Ascending aorta (tissue), 2 donors: ENCODE measurements around the gene LEFTY1. TPM values are rescaled to one million over a fixed set of nuclear protein-coding genes. Genes with fewer than 3 reads are reported as not detected.
"Not testable (repeated sequence)": the region's sequence is repeated elsewhere in the genome, so short reads cannot be mapped to it uniquely, and the experiment has no call there.

Experiments used
- DNase-seq, 2 donors: peaks; one replicate each; pipeline ENCODE4 v3.0.0-alpha.2; 2019; ENCODE audit warnings: low spot score in 2 of 2
- H3K27ac ChIP-seq, 2 donors: fragments of 200-600 bp; sonication (generic); one replicate each; pipeline ENCODE4 v1.5.1; 2016 to 2017; ENCODE audit warnings: mild to moderate bottlenecking in 1 of 2
- H3K27me3 ChIP-seq: fragments of 200-600 bp; sonication (generic); one replicate; pipeline ENCODE4 v1.5.1; 2017
- H3K36me3 ChIP-seq, 2 donors: fragments of 200-600 bp; sonication (generic); one replicate each; pipeline ENCODE4 v1.5.1; 2016
- H3K4me1 ChIP-seq, 2 donors: fragments of 200-600 bp; sonication (generic); one replicate each; pipeline ENCODE4 v1.5.1; 2016 to 2017; ENCODE audit warnings: mild to moderate bottlenecking in 1 of 2
- H3K4me3 ChIP-seq, 2 donors: fragments of 200-600 bp; sonication (generic); one replicate each; pipeline ENCODE4 v1.5.1; 2016 to 2017; ENCODE audit warnings: mild to moderate bottlenecking in 1 of 2
- H3K9me3 ChIP-seq, 2 donors: fragments of 200-600 bp; sonication (generic); one replicate each; pipeline ENCODE4 v1.5.1; 2016
- intact Hi-C: fragments of 100-400 bp; cut with DNase I; formaldehyde crosslinking; loops from one replicate; pipeline ENCODE4 v1.15.1; 2023
- total RNA-seq: library from RNA; depleted of rRNA; stranded (reverse); fragments of >200 nt; gene quantifications from one replicate; pipeline ENCODE4 v1.1.0, GENCODE V29; 2016
- TF ChIP-seq, protein P1 (sequence below), 3 experiments: fragments of 200-600 bp in 2 of 3; fragments of 450-650 bp in 1 of 3; sonication (generic) in 2 of 3; IDR thresholded peaks; one replicate each; pipeline ENCODE4 v1.5.1; 2016 to 2019; ENCODE audit warnings: antibody characterized with exemption in 3 of 3, mild to moderate bottlenecking in 1 of 3, moderate library complexity in 1 of 3

LEFTY1 gene
- total RNA-seq, 1 donor from 2014 or later: not detected

DNA sequence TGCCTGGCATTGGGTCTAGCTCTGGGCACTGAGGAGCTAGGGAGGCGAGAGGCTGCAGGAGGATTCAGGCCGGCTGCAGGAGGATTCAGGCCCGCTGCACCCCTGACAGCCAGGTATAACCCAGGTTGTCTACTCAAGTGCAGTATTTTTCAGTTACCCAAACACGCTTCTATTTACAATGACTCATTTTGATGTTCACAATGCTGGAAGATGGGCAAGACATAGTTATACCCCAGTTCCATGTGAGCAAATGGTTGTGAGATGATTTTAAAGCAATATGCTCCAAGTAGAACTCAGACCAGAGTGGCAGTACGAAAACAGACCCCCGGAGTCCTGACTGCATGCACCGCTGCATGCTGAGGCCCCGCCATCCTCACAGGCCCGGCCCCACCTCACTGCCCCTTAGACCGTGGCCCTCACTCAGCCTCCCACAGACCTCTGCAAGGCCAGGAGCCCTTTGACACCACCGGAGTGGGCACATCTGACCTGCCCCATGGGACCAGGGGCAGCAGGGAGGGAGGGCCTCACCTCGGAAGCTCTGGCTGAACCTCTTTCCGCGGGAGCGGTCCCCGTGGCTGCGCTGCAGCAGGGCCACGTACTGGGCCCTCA, 553 bp downstream of the LEFTY1 start:
- Histone ChIP-seq H3K27me3 (no peaks in the 10 kb centered on the region), H3K36me3 (no peaks in the 10 kb centered on the region), H3K4me3 (no peak overlapping the region), H3K4me1 (no peaks in the 10 kb centered on the region), H3K9me3 (no peaks in the 10 kb centered on the region), H3K27ac (no peak overlapping the region)
- no peak for DNase-seq
- intact Hi-C loops: no loop called here
- TF ChIP-seq, protein P1, sequence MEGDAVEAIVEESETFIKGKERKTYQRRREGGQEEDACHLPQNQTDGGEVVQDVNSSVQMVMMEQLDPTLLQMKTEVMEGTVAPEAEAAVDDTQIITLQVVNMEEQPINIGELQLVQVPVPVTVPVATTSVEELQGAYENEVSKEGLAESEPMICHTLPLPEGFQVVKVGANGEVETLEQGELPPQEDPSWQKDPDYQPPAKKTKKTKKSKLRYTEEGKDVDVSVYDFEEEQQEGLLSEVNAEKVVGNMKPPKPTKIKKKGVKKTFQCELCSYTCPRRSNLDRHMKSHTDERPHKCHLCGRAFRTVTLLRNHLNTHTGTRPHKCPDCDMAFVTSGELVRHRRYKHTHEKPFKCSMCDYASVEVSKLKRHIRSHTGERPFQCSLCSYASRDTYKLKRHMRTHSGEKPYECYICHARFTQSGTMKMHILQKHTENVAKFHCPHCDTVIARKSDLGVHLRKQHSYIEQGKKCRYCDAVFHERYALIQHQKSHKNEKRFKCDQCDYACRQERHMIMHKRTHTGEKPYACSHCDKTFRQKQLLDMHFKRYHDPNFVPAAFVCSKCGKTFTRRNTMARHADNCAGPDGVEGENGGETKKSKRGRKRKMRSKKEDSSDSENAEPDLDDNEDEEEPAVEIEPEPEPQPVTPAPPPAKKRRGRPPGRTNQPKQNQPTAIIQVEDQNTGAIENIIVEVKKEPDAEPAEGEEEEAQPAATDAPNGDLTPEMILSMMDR (IDR thresholded peaks at IDR 0.05): no peak

DNA sequence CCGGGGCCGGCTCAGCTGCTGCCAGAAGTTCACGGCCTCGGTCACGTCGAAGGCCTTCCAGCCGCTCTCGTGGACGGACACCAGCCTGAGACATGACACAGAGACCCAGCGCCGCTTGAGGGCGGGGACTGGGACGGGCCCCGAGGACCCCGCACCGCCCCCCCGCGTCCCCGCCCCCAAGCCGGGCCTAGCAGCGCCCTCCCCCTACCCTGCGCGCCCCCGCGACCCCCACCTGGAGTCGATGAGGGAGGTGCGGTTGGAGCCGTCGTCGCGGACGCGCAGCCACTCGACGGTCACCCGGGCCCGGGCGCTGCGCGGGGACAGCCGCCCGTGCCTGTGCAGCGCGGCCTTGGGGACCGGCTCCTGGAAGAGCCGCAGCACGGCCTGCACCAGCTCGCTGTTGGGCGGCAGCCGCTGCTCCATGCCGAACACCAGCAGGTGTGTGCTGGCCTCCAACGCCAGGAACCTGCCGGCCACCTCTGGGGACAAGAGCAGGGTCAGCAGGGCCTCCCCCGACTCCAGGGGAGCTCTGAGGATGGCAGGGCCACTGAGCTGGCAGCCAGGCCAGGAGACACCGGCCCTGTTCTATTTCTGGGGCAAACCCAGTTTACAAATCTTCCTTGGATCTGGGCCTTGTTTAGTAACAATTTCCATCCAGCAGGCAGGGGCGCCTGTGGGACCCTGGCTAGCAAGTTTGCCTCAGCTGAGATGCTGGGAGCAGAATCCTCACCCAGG, 1.2 kb downstream of the LEFTY1 start:
- H3K4me3 ChIP-seq, H3K36me3 ChIP-seq, DNase-seq, H3K27ac ChIP-seq, H3K4me1 ChIP-seq, H3K27me3 ChIP-seq, intact Hi-C loops, H3K9me3 ChIP-seq: not testable (repeated sequence)

DNA sequence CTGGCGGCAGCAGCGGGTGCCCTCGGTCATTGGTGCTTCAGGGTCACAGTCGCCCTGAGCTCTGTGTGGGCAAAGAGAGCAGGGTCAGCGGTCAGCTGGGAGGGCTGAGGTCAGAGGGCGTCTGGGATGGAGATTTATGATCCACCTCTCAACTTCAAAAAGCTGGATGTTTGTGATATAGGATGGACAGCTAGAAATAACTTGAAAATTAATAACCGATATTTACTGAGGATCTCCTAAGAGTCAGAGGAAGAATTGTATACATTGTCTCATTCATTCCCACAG, 2.0 kb downstream of the LEFTY1 start:
- Histone ChIP-seq H3K27me3 (no peaks in the 10 kb centered on the region), H3K27ac (no peak overlapping the region), H3K4me1 (no peaks in the 10 kb centered on the region), H3K36me3 (no peaks in the 10 kb centered on the region), H3K9me3 (no peaks in the 10 kb centered on the region), H3K4me3 (no peak overlapping the region)
- TF ChIP-seq, protein P1 (IDR thresholded peaks at IDR 0.05): no peak
- intact Hi-C loops: no loop called here
- DNase-seq: no peak

DNA sequence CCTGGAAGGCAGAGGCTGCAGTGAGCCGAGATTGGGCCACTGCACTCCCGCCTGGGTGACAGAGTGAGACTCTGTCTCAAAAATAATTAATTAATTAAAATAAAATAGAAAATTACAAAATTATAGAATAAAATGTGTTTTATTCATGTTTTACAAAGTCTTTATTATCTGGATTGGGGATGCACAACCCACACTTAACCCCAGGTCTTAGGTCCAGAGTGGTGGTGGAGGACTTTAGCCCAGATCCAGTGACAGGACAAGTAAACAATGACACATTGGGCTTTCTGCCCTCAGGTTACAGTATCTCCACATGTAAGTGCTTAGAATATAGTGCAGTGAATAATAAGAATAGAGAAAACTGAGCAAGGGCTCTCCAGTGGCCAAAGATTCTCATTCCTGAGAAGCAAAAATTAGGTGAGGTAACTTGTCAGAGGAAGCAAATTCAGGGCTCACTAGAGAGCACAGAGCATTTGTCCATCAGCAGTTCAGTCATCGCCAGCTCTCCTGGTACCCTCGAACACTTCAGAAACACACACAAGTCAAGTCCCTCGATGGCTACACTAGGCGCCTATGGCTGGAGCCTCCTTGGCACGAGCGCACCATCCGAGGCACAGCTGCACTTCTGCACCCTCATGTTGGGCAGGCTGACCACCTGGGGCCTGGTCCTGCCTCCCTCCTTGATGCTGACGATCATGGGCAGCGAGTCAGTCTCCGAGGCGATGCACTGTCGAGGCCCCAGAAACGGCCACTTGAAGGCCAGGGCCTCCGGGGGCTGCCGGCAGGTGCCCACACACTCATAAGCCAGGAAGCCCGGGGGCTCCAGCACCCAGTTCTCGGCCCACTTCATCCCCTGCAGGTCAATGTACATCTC, 2.6 kb downstream of the LEFTY1 start:
- no peaks in the 10 kb centered on the region for H3K36me3 ChIP-seq
- H3K9me3 ChIP-seq: no peaks in the 10 kb centered on the region
- H3K4me3 ChIP-seq: no peak overlapping the region
- no peak overlapping the region for H3K27ac ChIP-seq
- intact Hi-C loops: no loop called here
- H3K4me1 ChIP-seq: peaks cover under 1 to 1% of the 10 kb centered on the region in 2 donors
- DNase-seq: no peak
- no peaks in the 10 kb centered on the region for H3K27me3 ChIP-seq
- TF ChIP-seq, protein P1 (IDR thresholded peaks at IDR 0.05): no peak

DNA sequence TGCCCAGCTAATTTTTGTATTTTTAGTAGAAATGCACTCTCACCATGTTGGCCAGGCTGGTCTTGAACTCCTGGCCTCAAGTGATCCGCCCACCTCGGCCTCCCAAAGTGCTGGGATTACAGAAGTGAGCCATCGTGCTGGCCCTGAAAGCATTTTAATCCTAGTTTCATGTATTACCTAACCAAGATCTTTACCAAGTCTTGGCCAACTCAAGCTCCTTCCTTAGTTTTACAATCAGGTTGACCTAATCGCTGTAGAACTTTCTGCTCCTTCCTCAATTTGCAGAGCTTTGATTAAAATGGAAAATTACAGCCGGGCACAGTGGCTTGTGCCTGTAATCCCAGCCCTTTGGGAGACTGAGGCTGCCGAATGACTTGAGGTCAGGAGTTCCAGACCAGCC, 3.6 kb downstream of the LEFTY1 start:
- Histone ChIP-seq H3K4me1 (peaks cover 5 to 10% of the 10 kb centered on the region in 2 donors), H3K27ac (no peak overlapping the region), H3K36me3 (no peaks in the 10 kb centered on the region), H3K27me3 (no peaks in the 10 kb centered on the region), H3K4me3 (no peak overlapping the region), H3K9me3 (no peaks in the 10 kb centered on the region)
- DNase-seq: no peak
- TF ChIP-seq, protein P1 (IDR thresholded peaks at IDR 0.05): no peak
- intact Hi-C loops: no loop called here
